NCI-H187 treated with DMSO at 0.1 percent for 48 hours (cell line): Measurements from ENCODE around the gene PSMC3.
A peak's percentile ranks its signal among the peaks of the same experiment; 100 is the strongest.

Source experiments
- DNase-seq: peaks from one replicate; lab custom pipeline; 2025; lab: John Stamatoyannopoulos, UW

Gene PSMC3

GRCh38 chr11:47413351-47413750, 12.9 kb downstream of the PSMC3 start:
- no peak for DNase-seq

DNA sequence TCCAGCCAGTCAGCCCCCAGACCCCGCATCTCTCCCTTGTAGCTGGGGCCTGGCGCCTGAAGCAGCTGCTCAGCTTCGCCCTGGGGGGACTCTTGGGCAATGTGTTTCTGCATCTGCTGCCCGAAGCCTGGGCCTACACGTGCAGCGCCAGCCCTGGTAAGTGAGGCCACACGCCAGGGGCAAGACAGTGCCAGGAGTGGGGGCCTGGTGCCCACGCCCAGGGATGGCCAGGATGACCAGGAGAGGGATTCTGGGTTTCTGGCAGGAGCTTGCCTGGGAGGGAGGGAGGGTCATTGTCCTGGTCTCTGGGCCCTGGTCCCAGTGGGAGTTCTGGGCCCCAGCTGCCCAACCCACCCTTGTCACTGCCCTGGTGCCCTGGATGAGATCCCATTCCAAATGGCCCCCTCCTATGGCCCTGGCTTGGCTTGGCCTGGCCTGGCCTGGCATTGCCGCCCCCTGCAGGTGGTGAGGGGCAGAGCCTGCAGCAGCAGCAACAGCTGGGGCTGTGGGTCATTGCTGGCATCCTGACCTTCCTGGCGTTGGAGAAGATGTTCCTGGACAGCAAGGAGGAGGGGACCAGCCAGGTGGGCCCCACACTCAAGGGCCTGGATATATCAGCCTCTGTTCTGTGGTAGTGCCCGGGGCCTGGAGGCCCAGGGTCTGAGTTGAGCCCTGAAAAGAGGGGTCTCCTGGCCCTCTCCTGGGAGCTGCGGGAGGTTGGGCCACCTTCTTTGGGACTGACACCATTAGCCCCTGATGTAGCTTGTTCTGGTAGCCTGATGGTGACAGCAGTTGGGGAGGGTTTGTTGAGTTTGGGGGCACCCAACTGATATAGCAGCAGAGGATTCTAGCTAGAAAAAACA, 14.1 kb downstream of the PSMC3 start:
- no peak for DNase-seq

GRCh38 chr11:47410370-47411264, 15.6 kb downstream of the PSMC3 start:
- no peak for DNase-seq

DNA sequence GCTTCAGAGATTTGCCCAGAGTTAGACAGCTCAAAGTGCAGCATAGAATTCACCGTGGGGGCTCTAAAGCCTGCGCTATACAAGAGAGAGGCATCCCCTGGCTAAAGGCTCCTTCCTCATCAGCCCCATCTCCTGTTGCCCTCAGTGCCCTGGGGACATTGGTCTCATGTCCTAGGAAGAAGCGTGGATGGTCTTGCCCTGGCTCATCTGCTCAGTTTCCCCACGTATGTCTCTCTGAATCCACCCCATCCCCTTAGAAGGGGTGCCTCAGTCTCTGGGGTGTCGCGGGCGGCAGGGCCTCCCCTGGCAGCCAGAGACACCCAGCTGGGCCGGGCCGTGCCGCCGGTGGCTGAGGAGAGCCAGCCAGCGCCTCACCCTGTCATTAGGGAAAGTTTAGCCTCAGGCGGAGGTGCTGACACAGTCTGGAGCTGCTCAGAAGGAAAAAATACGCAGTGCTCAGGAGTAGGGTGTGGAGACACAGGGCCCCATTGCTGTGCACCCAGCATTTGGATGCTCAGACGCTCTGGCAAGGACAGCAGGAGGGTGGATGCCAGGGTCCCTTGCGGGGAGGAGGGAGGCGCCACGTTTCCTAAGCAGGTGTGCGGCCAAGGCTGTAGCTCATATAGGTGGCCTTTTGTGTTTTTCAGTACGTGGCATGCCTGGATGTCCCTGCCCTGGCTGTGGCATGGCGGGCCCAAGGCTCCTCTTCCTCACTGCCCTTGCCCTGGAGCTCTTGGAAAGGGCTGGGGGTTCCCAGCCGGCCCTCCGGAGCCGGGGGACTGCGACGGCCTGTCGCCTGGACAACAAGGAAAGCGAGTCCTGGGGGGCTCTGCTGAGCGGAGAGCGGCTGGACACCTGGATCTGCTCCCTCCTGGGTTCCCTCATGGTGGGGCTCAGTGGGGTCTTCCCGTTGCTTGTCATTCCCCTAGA, 16.5 kb downstream of the PSMC3 start:
- DNase-seq = no peak

DNA sequence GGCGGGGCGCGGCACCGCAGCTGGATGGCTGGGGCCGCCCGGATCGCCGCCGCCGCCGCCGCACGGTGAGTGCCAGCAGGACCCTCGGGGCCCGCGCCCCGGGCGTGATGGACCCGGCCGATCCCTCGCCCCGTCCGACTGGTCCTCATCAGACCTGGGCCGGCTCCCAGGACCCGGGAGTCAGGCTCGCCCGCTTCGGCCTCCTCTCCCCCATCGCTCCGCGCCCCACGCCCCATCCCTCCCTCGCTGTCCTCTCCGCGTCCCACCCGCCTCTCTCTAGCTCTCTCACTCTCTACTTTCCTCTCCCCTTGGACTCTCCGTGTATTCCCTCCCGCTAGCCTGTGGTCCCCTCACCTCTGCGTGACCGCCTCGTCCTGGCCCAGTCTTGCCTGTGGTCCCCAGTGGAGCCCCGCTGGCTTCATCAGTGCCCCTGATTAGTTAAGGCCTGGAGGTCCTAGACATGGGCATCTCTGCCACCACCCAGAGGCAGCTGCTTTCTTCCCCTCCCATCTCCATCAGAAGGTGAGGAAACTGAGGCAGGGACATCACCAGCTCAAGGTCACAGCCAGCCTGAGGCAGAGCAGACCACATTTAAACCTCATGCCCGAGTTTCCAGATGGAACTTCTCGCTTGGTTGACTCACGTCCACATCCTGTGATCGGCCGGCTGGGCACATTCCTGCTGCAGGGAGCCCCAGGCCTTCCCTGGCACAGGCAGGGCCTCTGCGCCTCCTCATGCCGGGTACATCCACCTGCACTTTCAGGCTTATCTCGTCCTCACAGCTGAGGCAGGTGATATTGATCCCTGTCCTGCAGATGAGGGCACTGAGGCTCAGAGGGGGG, 17.4 kb downstream of the PSMC3 start:
- no peak for DNase-seq

DNA sequence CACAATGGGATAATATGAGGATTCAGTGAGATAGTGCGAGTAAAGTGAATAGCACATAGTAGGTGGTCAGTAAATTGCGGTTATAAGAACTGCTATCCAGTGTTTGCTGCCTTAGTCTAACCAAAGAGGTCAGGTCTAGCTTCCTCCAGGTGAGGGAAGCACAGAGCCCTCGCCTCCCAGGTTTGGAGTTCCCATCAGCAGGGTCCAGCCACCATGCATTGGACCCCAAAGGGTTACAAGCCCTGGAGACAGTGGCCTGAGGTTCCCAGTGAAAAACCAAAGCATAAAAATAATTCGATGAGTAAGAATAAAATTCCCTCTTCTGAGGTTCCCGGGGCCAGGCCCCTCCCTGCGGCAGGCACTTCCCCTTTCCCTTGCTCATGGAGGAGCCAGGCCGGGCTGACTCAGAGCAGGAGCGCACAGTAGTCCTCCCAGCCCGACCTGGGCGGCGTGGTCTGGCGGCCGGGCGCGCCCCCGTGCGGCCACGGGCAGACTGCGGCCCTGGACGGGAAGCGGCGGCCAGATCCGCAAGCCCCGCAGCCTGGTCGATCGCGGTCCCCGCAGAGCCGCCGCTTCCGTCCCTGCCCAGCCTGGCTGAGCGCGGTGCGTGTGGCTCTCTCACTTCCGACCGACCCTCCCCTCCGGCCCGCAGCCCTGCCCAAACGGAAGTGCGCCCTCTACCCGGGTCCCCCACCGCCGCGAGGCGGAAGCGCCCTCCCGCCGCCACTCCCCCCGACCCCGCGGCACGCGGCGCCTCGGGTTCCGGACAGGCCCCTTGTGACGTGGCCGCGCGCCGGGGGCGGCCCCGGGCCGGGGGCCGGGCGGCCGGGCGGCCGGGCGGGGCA, 18.3 kb downstream of the PSMC3 start, which contains the start of gene SLC39A13:
Gene SLC39A13 (plus strand): TSS at position 845 of the 845 bp plus-strand sequence. CDS start 1,505 bp downstream, outside the sequence.
- peak; percentile 52 for DNase-seq

DNA sequence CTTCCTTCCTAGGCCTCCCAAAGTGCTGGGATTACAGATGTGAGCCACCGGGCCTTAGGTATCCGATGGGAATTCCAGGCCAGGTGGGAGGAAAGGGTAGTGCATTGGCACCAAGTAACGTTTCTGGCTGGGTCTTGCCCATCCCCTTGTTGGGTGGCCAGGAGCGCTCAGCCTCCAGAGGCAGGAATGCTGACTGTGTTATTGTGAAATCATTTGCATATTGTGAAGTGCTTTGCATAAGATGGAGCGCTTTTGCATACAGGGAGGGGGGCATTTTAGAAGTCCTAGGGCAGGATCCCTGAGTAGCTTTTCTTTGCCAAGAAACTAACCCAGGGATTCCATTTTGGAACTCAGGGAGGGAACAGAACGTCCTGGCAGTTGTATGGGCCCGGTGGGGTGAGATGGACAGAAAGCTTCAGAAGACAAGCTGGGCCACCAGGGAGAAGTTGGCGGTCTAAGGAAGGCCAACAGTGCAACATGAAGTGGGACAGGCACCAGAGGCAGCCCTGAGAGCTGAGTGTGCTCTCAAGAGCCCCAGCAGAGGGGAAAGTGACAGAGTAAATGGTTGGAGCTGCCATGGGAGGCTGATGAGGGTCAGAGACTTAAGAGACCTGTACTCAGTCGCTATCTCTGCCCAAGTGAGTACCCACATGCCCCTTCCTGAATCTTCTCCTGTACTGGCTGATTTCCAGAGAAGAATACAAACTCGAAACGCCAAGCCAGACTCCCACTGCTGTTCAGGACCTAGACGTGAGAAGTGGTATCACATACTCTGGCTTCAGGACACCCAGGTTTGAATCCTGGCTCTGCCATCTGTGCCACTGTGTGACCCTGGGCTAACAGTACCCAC, 19.1 kb downstream of the PSMC3 start:
- DNase-seq = no peak

DNA sequence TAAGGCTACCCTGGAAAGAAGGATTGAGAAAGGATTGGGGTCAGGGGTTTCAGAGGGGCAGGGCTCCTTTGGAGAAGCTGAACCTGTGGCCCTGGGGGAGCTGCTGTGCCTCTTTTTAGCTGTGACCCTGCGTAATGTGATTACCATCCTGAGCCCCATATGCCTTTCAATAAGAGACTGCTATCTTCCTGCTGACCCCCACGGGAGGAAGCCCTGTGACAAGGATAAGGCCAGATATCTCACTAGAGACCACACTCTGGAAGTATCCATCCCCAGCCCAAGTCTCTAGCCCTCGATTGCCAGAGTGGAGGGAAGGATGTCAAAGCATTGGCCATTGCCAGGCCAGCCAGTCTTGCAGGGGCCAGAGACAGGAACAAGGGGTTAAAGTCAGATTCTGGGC, 22.7 kb downstream of the PSMC3 start:
- no peak for DNase-seq

DNA sequence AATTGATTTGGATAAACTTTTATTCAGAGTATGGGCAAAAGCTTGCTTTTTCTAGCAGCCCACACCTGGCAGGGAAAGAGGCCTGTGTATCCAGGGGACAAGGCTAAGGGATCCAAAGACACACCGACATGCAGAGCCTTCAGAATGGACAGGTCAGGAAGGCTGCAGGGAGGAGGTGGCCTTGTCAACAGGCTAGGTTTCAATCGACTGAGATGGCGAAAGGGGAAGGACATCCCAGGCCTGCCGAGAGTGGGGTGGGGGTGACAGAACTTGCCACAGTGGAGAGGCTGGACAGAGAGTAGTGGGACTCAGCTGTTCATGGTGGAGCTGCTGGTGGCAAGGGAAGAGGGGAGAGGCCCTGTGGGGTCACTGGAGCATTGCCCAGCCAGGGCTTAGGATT, 23.1 kb downstream of the PSMC3 start:
- no peak for DNase-seq

DNA sequence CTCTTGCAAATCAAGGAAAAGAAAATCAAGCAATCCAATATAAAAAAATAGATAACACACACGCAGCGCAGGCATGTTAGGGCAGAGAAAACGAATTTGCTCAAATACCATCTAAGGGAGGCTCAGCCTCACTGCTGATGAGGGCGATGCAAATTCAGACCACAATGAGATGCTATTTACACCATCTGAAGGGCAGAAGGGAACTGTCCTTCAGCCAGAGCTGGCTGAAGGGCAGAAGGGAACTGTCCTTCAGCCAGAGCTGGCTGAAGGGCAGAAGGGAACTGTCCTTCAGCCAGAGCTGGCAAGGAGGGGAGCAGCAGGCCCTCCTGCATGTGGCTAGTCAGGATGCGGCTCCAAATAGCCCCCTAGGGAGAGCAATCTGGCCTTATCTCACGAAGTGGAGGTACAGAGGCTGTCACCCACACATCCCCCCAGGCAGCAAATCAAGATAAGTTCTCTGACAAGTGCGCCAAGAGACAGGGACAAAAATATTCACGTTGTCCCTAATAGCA, 25.4 kb downstream of the PSMC3 start:
- no peak for DNase-seq

GRCh38 chr11:47399860-47400767, 26.1 kb downstream of the PSMC3 start:
- no peak for DNase-seq

- no peak for DNase-seq
These were observed 27.7 kb downstream of the PSMC3 start for GRCh38 chr11:47398551-47398950.

DNA sequence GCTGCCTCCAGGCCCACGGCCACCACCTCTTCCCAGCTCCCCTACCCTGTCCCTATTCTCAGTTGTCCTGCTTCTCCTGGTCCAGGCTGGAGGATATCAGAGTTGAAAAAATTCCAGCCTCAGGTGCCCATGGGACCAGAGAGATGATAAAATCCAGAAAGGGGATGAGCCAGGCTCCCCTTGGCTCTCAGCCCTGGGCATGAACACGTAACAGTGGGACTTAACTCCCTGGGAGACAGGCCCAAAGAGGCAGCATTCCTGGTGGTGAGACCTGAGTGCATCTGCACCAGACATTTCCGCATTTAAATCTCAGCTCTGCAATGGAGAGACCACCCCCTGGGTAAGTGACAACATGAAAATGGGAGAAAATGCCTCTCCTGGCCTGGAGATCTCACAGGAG, 28.2 kb downstream of the PSMC3 start:
- no peak for DNase-seq

DNA sequence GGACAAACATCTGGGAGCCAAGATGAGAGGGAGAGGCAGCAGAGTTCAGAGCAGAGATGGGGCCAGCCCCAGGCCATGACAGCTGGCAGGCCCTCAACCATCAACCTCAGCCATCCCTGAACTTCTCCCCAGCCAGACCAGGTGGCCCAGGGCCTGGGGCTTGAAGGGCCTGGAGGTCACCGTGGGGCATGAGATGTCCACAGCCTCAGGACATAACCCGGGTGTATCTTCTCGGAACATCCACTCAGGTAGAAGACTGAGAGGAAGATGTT, 30.3 kb downstream of the PSMC3 start:
- DNase-seq = no peak

DNA sequence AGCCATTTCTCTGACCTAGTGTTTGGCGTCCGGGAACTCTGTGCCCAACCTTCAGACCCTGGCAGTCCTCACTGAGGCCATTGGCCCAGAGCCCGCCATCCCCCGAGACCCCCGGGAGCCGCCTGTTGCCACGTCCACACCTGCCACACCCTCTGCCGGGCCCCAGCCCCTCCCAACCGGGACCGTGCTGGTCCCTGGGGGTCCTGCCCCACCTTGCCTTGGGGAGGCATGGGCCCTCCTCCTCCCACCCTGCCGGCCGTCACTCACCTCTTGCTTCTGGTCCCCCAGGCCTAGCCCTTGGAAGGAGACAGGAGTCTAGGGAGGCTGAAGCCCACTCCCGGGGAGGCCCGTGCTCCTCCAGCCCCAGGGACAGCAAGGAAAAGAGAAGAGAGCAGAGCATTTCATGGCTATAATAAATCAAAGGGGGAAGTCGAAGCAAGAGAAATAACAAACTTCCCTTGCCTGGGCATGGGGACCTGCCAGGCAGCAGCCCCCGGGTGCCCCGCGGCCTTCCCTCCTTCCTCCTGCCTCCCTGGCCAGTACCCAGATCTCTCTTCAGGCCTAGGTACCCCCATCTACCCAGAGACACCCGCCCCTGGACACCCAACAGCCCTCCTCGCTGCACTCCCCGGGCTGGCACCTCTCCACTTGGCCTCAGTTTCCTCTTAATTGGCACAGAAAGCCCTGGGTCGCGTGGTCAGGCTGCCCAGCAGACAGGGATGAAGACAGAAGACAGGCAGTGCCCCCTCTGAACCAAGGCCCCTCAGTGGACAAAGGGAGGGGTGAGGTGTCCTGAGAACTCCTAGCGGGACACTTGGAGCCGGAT, 30.8 kb downstream of the PSMC3 start:
- DNase-seq = no peak

GRCh38 chr11:47394322-47395222, 31.7 kb downstream of the PSMC3 start:
- no peak for DNase-seq
